ENCODE measurements around the gene TBCD.
"Not testable (repeated sequence)": the region's sequence is repeated elsewhere in the genome, so short reads cannot be mapped to it uniquely, and the experiment has no call there.

Gene TBCD

DNA sequence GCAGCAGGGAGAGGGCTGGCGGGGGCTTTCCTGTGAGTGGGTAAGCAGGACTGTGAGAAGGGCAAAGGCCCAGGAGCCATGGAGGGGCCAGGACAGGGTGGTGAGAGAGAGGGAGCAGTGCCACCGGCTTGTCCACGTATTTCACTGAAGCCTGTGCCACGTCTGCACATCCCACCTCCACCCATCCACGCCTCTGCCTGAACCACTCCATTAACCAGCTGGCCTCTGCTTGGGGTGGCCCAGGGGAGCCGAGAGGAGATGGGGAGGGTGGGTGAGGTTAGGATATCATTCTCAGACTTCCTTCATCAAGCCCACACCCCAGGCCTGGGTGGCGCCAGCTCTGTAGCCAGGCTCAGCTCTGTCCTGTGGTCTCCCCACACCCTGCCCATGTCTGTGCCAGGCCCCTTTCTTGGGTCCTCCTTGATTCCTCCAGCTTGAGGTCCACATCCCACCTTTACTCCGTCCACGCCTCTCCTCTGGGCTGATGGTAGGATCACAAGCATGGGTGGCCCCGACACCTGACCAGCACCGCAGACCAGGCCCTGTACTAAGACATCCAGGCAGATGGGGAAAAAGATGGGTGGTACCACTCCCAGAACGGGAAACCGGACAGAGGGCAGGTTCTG lies 19.6 kb upstream of the TBCD start:
- Histone ChIP-seq H3K36me3 (ENCODE audit: control insufficient read depth, insufficient read depth, low read length) (peaks cover 3% of the 10 kb centered on the region), H3K27ac (ENCODE audit: insufficient read depth, low read depth, low read length, poor library complexity, severe bottlenecking) (no peak overlapping the region), H3K9me3 (ENCODE audit: control insufficient read depth, low read length) (peaks cover 3% of the 10 kb centered on the region), H3K4me3 (ENCODE audit: insufficient read depth, low read depth, low read length) (no peak overlapping the region), H3K4me1 (ENCODE audit: control insufficient read depth, insufficient read depth, low read length) (no peaks in the 10 kb centered on the region), H3K27me3 (ENCODE audit: control insufficient read depth, insufficient read depth, low read length, poor library complexity, severe bottlenecking) (peaks cover 3% of the 10 kb centered on the region)
- 93 to 97% methylated on average over 11 to 13 of the region's 13 CpGs for WGBS, 2 experiments

DNA sequence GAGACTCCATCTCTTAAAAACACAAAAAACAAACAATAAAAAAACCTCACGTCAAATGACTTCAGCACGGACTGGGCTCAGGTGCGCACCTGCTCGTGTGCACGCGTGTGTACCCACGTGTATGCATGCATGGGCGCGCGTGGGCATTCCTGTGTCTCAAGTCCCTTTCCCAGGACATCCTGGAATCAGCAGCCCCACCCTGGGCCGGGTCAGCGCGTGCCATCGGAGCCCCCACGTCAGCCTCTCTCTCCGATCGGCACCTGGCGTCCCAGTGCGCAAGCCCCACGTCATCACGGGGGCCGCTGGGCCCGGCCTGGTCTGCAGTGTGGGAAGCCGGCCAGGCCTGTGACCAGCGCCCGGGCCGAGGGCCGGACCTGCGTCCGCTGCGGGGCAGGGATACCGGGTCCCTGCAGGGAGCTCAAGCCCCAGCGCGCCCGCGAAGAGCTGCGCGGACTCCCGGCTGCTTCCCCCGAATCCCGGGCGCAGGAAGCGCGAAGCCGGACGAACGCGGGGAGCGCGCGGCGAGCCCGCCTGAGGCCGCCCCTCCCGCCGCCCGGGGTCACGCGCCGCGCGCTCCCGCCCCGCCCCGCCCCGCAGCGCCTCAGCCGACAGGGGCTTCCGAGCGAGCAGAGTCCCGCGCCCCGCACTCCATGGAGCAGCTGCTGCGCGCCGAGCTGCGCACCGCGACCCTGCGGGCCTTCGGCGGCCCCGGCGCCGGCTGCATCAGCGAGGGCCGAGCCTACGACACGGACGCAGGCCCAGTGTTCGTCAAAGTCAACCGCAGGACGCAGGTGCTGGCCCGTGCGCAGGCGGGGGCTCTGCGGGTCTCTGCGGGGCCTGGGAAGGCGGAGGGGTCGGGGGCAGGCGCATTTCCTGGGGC lies 16.6 kb upstream of the TBCD start, which contains the start of gene FN3K:
Gene FN3K, plus strand, starts transcription at position 629 of the 880 bp plus-strand sequence. Its CDS starts 22 bp downstream, at position 651.
- Histone ChIP-seq H3K4me3 (ENCODE audit: insufficient read depth, low read depth, low read length) (peak within 1 kb of the TSS; percentile 60), H3K36me3 (ENCODE audit: control insufficient read depth, insufficient read depth, low read length) (peaks cover 6% of the 10 kb centered on the region), H3K27me3 (ENCODE audit: control insufficient read depth, insufficient read depth, low read length, poor library complexity, severe bottlenecking) (peaks cover 3% of the 10 kb centered on the region), H3K4me1 (ENCODE audit: control insufficient read depth, insufficient read depth, low read length) (no peaks in the 10 kb centered on the region), H3K9me3 (ENCODE audit: control insufficient read depth, low read length) (peaks cover 4% of the 10 kb centered on the region), H3K27ac (ENCODE audit: insufficient read depth, low read depth, low read length, poor library complexity, severe bottlenecking) (no peak within 1 kb of the TSS)
- 8% methylated on average over 101 of the region's 101 CpGs for WGBS, 2 experiments

- Histone ChIP-seq H3K27ac (ENCODE audit: insufficient read depth, low read depth, low read length, poor library complexity, severe bottlenecking) (no peak overlapping the region), H3K4me1 (ENCODE audit: control insufficient read depth, insufficient read depth, low read length) (no peaks in the 10 kb centered on the region), H3K36me3 (ENCODE audit: control insufficient read depth, insufficient read depth, low read length) (peaks cover 20% of the 10 kb centered on the region), H3K9me3 (ENCODE audit: control insufficient read depth, low read length) (peaks cover 13% of the 10 kb centered on the region), H3K4me3 (ENCODE audit: insufficient read depth, low read depth, low read length) (no peak overlapping the region), H3K27me3 (ENCODE audit: control insufficient read depth, insufficient read depth, low read length, poor library complexity, severe bottlenecking) (peaks cover 3% of the 10 kb centered on the region)
- WGBS, 2 experiments, result 91 to 92% methylated on average over 18 of the region's 18 CpGs
Measured at GRCh38 chr17:82736511-82737185, 15.2 kb upstream of the TBCD start.

DNA sequence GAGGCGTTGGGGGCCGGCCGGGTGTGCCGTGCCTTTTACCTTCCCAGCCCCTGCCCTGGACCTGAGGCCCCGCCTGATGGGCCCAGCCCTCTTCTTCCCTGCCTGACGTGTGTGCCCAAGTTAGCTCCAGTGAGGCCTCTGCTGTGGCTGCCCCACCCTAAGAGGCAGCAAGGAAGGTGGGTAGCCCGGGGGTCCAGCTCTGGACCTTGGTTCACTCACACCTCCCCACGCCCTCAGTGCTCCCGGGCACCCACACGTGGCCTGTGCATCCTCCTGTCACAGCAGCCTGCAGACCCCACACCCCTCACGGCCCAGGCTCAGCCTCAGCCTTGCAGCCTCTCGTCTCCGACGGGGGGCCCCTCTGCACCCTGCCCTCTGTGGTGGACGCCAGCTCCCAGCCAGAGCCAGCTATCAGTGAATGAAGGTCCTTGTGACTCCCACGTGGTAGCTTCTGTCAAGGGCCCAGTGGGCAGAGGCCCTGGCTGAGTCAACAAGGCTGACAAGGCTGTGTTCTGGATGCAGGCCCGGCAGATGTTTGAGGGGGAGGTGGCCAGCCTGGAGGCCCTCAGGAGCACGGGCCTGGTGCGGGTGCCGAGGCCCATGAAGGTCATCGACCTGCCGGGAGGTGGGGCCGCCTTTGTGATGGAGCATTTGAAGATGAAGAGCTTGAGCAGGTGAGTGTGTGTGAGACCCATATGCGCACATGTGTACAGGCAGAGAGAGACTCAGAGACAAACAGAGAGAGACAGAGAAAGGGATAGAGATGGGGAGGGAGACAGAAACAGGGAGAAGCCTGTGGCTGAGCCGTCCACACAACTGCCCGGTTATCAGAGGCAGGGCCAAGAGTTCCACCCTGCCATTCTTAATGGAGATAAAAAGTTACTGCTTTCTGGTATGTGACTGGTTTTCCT lies 13.6 kb upstream of the TBCD start:
- H3K27me3 ChIP-seq (ENCODE audit: control insufficient read depth, insufficient read depth, low read length, poor library complexity, severe bottlenecking), result peaks cover 3% of the 10 kb centered on the region
- H3K4me1 ChIP-seq (ENCODE audit: control insufficient read depth, insufficient read depth, low read length), result no peaks in the 10 kb centered on the region
- H3K36me3 ChIP-seq (ENCODE audit: control insufficient read depth, insufficient read depth, low read length), result peaks cover 20% of the 10 kb centered on the region
- no peak overlapping the region for H3K4me3 ChIP-seq (ENCODE audit: insufficient read depth, low read depth, low read length)
- 89 to 90% methylated on average over 26 of the region's 26 CpGs for whole genome bisulfite sequencing, 2 experiments
- H3K9me3 ChIP-seq (ENCODE audit: control insufficient read depth, low read length), result peaks cover 10% of the 10 kb centered on the region
- no peak overlapping the region for H3K27ac ChIP-seq (ENCODE audit: insufficient read depth, low read depth, low read length, poor library complexity, severe bottlenecking)

DNA sequence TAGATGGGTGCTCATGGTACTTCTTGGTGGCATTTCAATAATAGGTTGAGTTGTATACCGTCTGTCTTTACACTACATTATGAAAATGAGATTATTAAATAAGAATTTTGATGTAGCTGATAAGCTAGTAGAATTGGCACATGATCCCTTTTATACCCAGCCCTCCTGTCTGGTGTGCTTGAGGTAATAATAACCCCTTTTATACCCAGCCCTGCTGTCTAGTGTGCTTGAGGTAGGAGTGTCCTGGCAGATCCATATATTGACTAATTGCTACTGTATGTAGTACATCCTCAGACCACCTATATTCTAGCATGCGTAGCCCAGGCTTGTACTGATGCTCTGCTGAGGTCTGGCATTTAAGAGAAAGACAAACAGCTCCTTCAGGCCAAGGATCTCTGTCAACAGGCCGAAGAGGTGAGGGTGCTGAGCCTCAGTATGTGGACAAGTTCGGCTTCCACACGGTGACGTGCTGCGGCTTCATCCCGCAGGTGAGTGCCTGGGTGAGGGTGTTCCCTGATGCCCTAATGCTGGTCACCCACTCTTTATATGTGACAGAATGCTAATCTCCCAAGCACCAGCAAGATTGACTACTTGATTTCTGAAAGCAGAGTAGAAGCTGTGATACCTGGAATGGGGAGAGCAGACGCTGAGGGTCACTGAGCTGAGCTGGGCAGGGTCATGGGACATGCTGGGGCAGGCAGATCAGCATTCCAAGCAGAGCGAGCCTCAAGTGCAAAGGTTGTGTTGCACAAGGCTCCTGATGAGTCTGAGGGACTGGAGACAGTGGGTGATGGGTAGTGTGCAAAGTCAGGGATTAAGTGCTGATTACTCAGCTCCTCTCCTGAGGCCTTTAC lies 10.7 kb upstream of the TBCD start:
- H3K36me3 ChIP-seq (ENCODE audit: control insufficient read depth, insufficient read depth, low read length), result peaks cover 20% of the 10 kb centered on the region
- H3K9me3 ChIP-seq (ENCODE audit: control insufficient read depth, low read length), result peaks cover 9% of the 10 kb centered on the region
- no peaks in the 10 kb centered on the region for H3K27me3 ChIP-seq (ENCODE audit: control insufficient read depth, insufficient read depth, low read length, poor library complexity, severe bottlenecking)
- WGBS, 2 experiments, result 96% methylated on average over 9 to 10 of the region's 10 CpGs
- H3K4me1 ChIP-seq (ENCODE audit: control insufficient read depth, insufficient read depth, low read length), result no peaks in the 10 kb centered on the region
- no peak overlapping the region for H3K4me3 ChIP-seq (ENCODE audit: insufficient read depth, low read depth, low read length)
- no peak overlapping the region for H3K27ac ChIP-seq (ENCODE audit: insufficient read depth, low read depth, low read length, poor library complexity, severe bottlenecking)

DNA sequence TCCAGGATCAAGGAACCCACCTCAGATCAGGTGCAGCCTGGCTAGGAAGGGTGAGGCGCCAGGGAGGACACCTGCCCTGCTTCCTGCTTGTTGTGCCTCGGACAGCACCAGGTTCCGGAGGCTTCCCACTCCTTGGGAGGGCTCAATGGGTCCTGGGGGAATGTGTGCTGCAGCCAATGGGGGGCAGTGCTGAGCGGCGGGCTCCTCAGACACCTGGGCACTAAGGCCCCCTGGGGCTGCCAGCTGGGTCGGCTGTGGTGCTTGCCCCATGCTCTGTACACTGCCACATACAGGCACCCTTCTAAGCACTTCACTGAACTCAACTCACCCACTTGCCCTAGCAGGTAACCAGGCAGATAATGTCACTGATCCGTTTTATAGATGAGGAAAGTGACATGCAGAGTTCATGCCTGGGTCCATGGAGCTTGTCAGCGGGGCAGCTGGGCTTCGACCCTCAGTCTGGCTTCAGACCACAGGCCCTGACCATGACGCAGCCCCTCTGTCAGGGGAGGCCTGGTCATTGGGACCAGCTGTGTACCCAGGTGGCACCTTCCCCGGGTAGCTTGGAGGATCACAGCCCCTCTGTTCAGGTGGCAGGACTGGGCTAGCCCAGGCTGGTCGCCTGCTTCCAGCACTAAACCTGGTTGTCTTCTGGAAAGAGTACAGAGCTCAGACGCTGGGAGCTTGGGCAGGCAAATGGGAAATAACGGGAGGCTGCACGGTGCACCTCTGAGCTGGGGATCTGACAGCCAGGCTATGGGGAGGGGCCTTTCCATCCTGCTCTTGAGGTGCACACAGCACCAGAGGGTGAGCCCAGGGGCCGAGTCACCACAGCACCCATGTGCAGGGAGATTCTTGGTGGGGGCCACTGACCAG lies 8.3 kb upstream of the TBCD start:
- H3K27ac ChIP-seq (ENCODE audit: insufficient read depth, low read depth, low read length, poor library complexity, severe bottlenecking), result no peak overlapping the region
- H3K4me3 ChIP-seq (ENCODE audit: insufficient read depth, low read depth, low read length), result no peak overlapping the region
- 93 to 94% methylated on average over 16 of the region's 16 CpGs for WGBS, 2 experiments
- H3K27me3 ChIP-seq (ENCODE audit: control insufficient read depth, insufficient read depth, low read length, poor library complexity, severe bottlenecking), result no peaks in the 10 kb centered on the region
- peaks cover 9% of the 10 kb centered on the region for H3K9me3 ChIP-seq (ENCODE audit: control insufficient read depth, low read length)
- no peaks in the 10 kb centered on the region for H3K4me1 ChIP-seq (ENCODE audit: control insufficient read depth, insufficient read depth, low read length)
- H3K36me3 ChIP-seq (ENCODE audit: control insufficient read depth, insufficient read depth, low read length), result peaks cover 20% of the 10 kb centered on the region

- not testable (repeated sequence) for H3K4me1 ChIP-seq (ENCODE audit: control insufficient read depth, insufficient read depth, low read length); H3K27ac ChIP-seq (ENCODE audit: insufficient read depth, low read depth, low read length, poor library complexity, severe bottlenecking); H3K4me3 ChIP-seq (ENCODE audit: insufficient read depth, low read depth, low read length); H3K9me3 ChIP-seq (ENCODE audit: control insufficient read depth, low read length); H3K27me3 ChIP-seq (ENCODE audit: control insufficient read depth, insufficient read depth, low read length, poor library complexity, severe bottlenecking)
- WGBS, 2 experiments, result 43 to 62% methylated on average over 5 of the region's 7 CpGs
- H3K36me3 ChIP-seq (ENCODE audit: control insufficient read depth, insufficient read depth, low read length), result peaks cover 20% of the 10 kb centered on the region
Measured at GRCh38 chr17:82744736-82745135, 7.1 kb upstream of the TBCD start.

DNA sequence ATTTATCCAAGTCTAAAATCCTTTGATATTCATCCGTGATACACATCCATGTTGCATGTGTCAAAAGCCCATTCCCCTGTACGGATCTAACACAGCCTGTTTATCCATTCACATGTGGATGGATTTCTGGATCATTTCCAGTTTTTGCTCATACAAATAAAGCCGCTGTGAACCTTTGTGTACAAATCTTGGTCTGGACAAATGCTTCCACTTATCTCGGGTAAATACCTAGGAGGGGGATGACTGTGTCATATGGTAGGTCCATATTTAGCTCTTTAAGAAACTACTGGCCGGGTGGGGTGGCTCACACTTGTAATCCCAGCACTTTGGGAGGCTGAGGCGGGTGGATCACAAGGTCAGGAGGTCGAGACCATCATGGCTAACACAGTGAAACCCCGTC lies 6.3 kb upstream of the TBCD start:
- Histone ChIP-seq H3K27ac (ENCODE audit: insufficient read depth, low read depth, low read length, poor library complexity, severe bottlenecking) (no peak overlapping the region), H3K27me3 (ENCODE audit: control insufficient read depth, insufficient read depth, low read length, poor library complexity, severe bottlenecking) (no peaks in the 10 kb centered on the region), H3K4me3 (ENCODE audit: insufficient read depth, low read depth, low read length) (no peak overlapping the region), H3K36me3 (ENCODE audit: control insufficient read depth, insufficient read depth, low read length) (peaks cover 12% of the 10 kb centered on the region), H3K4me1 (ENCODE audit: control insufficient read depth, insufficient read depth, low read length) (no peaks in the 10 kb centered on the region), H3K9me3 (ENCODE audit: control insufficient read depth, low read length) (peaks cover 6% of the 10 kb centered on the region)
- 82 to 84% methylated on average over 8 of the region's 8 CpGs for WGBS, 2 experiments
